Heart left ventricle (tissue), 13 donors: ENCODE results near the gene FYTTD1.

ENCODE experiments used
- CTCF ChIP-seq, 12 donors: fragments of 200-600 bp; sonication (generic) in 4 of 12; IDR thresholded peaks; one replicate each; pipeline versions ENCODE4 v1.5.0 to v1.8.0; 2018 to 2022; ENCODE audit warnings: antibody characterized with exemption in 12 of 12, mild to moderate bottlenecking in 5 of 12
- POLR2A ChIP-seq, 2 donors: fragments of 450-650 bp; IDR thresholded peaks; one replicate each; pipeline ENCODE4 v1.6.1; 2017; ENCODE audit warnings: antibody characterized with exemption in 2 of 2, mild to moderate bottlenecking in 2 of 2, moderate library complexity in 2 of 2
- donor health status: ischemic (EF 13 %, LVEDD 7.1; RV severe dilation, severe dysfunction).
- donor health status: DM: no; HTN: yes; CAD: no.
- donor health status: DM: no; HTN: no; CAD: no.
- donor health status: ischemic (EF 25% LVEDD 6.9; RV normal size, moderate dysfunction).
- donor health status: ischemic (EF 25% LVEDD 5.7; RV mildly dilated, moderate dysfunction).
- donor health status: ischemic (EF 35%, LVEDD 5.7; RV mildly dilated, moderate dysfunction).
- donor health status: nonischemic (EF 11% LVEDD 7.7; RV severe dilation, severe dysfunction).
- donor health status: DM: yes; HTN: yes; CAD: no.
- donor health status: PGD.
- donor health status: ischemic (EF 29% LVEDD 5.4; RV normal size, mild dysfunction).
- donor health status: nonischemic (EF 23%, LVEDD 6.1; RV moderate dilation, normal function).

GRCh38 chr3:197798863-197799262 is 49.2 kb downstream of the FYTTD1 start:
- TF ChIP-seq CTCF (IDR thresholded peaks at IDR 0.05) (no peak), POLR2A (IDR thresholded peaks at IDR 0.05) (no peak)
